Inflammatory macrophage treated with lipopolysaccharide for 1 hour (primary cell): ENCODE results near the gene NFATC2.

Experiments used
- DNase-seq, 2 donors: peaks; one replicate each; pipeline ENCODE4 v3.0.0-alpha.2; 2020 to 2022

NFATC2 gene

DNA sequence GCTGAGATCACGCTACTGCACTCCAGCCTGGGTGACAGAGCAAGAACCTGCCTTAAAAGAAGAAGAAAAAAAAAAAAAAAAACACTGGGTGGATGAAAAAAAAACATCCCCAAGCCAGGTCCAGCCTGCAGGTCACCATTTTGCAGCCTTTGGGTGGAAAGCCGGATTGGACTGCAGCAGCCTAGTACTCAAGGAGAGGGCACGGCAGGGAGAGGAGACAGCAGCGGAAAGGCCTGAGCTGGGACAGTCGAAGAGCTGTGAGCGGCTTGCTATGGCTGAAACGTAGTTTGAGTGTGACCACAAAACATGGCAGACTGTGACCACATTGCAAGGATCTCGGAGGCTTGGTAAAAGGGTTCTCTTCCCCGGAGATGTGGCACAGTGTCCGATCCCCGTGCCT lies 173.0 kb downstream of the NFATC2 start:
- DNase-seq: no peak

GRCh38 chr20:51368461-51369211 lies 173.9 kb downstream of the NFATC2 start:
- no peak for DNase-seq

DNA sequence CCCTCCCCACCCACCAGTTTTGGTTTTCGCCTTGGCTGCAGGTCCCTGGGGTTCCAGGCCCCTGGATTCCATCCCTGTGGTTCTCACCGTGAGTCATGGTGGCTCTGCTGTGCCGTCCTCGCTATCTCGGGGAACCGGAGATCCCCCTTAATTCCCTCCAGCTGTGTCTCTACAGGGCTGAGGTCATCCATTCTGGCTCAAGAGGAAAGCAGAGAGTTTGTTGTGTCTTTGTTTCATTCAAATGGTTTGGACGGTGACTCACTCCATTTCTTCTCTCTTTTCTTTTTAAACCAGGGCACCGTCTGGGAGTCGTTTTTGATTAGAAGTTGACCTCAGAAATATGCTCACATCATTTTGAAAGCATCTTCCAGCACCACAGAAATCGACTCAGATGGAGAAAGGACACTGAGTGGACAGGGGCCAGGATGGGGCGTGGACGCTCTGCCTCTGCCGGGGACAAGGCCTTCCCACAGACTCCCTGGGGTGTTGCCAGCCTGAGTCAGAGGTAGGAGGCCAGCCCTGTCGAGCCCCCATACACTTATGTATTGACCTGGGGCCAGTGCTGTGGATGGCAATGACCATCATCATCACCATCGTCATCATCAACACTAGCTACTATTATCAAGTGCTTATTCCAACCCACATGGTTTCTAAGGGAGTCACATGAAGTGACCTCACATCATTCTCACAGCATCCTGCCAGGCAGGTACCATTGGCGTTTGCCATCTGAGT lies 176.2 kb downstream of the NFATC2 start:
- DNase-seq: no peak

DNA sequence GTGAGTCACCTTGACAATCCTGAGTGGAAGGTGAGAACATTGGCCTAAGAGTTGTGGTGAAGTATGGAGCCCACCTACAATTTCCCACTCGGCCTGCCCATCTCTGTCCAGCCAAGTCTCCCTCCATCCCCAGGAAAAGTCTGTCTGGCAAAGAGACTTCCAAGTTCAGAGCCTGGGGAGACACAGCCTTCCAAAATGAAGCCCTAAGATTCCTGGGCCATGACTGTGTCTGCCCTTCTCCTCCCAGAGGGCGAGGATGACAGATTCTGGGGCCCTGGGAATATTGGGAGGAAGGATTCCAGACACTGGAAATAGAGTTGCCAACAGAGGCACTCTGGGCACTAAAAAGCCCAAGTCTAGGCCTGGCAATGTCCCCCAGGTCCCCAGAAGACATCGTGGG lies 176.8 kb downstream of the NFATC2 start:
- DNase-seq: no peak

DNA sequence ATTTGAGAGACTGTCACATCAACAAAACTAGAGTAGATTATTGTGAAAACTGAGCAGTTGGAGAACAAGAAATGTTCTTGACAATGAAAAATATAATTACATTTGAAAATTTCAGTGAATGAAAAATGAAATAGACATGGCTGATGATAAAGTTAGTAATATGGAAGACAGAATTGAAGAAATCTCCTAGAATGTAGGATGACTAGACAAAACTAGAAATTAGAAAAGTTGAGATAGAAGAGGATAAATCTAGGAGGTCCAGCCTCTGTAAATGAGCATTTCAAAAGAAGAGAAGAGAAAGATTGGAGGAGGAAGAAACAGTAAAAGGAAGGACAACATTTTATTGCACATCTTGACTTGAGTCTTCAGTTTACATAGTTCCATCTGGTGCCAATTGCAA lies 178.7 kb downstream of the NFATC2 start:
- no peak for DNase-seq

DNA sequence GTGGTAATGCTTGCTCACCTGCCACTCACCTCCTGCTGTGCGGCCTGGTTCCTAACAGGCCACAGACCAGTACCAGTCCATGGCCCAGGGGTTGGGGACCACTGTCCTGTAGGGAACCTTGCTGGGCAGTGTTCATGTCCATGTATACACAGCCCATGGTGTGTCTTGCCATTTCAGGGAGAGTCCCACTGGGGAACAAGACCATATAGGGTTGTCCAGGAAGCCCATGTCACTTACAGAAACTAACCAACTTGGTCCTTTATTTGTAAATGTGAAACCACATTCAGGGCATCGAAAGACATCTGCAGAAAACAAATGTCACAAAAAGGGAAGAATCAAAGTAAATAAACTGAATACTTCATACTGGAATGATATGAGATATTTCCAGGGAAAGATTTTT lies 179.1 kb downstream of the NFATC2 start:
- DNase-seq: no peak

DNA sequence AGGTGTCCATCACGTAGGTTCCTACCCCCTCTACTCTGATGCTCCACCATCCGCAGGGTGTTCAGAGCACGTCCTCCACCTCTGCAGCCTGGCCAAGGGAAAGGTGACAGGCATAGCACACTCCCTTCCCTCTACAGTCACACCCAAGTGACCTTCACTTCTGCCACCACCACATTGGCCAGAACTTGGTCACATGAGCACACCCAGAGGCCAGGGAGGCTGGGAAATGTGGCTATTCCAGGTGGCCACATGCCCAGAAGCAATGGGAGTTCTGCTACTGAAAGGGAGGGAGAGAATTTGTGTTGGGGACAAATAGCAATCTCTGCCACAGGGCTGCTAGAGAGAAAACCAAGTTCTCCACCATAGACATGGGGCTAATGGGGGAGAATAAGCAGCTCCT lies 180.3 kb downstream of the NFATC2 start:
- no peak for DNase-seq

- DNase-seq: no peak
Observed at GRCh38 chr20:51361258-51361657, 181.3 kb downstream of the NFATC2 start.

DNA sequence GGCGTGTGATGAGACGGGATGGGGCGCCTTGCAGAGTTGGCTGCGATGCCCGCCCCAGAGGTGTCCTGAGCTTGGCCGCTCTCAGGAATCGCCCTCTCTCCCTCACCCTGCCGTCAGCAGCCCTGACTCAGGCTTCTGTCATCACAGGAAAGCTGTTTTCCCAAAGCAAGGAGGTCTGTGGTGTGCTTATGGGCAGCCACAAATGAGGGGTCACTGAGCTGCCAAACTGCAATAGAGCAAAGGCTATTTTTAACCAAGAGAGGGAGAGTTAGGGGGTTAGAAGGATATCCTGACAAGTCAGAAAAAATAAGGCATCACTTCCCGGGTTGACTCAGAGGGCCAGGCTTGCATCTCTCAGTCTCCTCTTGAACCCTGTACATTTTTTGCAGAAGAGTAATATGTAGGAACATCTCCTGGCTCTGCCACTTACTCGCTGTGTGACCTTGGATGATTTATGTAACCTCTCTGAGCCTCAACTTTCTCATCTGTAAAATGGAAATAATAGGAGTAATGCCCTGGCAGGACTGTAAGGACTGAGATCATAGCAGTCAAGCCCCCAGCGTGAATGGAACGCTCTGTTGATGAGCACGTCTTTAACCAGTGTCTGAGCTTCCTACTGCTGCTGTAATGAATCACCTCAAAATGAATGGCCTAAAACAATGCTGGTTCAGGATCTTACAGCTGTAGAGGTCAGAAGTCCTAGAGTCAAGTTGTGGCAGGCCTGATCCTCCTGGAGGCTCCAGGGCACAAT lies 181.9 kb downstream of the NFATC2 start:
- DNase-seq: no peak

GRCh38 chr20:51359947-51360346 lies 182.6 kb downstream of the NFATC2 start:
- no peak for DNase-seq

DNA sequence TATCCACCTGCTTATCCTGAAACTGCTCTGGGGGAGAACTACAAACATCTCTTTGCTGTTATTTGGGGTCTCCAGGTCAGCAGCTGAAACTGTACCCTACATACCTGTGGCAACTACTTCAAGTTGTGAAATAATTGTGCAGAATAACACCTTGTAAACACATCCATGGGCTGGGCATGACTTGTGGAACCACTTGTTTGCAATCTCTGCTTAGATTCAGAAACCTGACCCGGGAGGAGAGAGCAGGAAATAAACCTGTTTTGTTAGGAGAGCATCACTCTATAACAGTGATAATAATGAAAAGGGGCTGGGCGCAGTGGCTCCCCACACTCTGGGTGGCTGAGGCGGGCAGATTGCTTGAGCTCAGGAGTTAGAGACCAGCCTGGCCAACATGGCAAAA lies 183.1 kb downstream of the NFATC2 start:
- DNase-seq: no peak

DNA sequence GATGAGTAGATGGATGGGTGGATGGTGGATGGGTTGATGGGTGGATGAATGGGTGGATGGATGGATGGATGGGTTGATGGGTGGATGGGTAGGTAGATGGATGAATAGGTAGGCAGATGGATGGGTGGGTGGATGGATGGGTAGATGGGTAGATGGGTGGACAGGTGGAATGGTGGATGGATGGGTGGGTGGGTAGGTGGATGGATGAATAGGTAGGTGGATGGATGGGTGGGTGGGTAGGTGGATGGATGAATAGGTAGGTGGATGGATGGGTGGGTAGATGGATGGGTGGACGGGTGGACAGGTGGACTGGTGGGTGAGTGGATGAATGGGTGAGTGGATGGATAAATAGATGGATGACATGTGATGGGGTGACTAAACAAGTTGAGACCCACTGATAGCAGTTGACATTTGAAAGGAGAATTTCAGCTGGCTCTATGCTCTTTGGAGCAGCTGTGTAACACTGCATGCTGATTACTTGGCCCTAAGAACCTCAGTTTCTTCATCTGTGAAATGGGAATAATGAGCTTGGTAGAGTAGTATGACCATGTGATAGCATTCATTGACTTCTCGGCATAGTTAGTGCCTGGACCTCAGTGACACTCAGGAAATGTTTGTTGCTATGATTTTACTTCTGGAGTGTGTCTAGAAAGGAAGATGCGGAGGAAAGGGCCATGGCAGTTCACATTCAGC lies 184.3 kb downstream of the NFATC2 start:
- DNase-seq: no peak

GRCh38 chr20:51357543-51357942 lies 185.0 kb downstream of the NFATC2 start:
- DNase-seq: no peak

- no peak for DNase-seq
Observed at GRCh38 chr20:51356871-51357270, 185.6 kb downstream of the NFATC2 start.

DNA sequence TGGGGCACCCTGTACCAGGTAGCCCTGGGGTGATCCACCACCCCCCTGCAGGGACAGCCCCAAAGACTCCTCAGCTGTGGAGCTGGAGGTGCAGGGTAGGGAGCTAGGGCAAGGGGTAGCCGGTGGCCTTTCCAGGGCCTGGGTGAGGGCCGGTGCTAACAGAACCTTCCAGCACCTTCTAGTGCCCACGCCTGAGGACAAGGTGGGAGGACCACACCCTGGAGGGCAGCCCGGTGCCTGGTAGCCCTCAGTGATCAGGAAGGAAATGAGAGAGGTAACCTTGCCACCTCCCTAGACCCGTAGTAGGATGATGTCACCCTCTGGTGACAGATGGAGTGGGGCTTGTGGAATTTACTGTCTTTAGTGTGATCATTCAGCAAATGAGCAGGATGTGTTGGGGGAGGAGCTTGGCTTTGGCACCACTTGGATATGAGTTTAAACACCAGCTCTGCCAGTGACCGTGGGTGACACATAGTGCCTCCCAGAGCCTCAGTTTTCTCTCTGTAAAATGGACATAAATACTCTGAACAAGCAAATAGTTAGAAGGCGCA lies 187.7 kb downstream of the NFATC2 start:
- peak; percentile 12 to 58 for DNase-seq

- no peak for DNase-seq
Observed at GRCh38 chr20:51354191-51354768, 188.2 kb downstream of the NFATC2 start.

GRCh38 chr20:51353491-51353890 lies 189.0 kb downstream of the NFATC2 start:
- peak; percentile 35 to 70 for DNase-seq

GRCh38 chr20:51352791-51353190 lies 189.7 kb downstream of the NFATC2 start:
- DNase-seq: no peak

DNA sequence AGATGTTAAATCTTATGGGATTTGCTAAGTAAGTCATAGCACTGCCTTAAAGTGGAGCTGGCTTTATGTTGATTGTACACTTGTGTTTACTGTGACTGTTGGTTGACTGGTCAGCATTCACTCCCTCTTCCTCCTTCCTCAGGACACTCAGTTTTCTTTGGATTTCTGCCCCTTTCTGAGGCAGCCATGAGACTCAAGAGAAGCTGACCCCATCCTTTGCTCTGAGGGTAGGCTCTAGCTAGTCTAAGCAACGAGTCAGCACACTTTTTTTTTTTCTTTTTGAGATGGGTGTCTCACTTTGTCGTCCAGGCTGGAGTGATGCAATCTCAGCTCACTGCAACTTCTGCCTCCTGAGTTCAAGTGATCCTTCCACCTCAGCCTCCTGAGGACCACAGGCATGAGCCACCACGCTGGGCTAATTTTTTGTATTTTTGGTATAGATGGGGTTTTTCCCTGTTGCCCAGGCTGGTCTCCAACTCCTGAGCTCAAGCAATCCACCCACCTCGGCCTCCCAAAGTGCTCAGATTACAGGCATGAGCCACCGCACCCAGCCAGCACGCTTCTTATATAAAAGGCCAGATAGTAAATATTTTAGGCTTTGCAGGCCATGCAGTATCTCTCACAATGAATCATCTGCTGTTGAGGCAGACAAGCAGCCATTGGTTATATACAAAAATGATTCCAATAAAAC lies 191.4 kb downstream of the NFATC2 start:
- DNase-seq: no peak

DNA sequence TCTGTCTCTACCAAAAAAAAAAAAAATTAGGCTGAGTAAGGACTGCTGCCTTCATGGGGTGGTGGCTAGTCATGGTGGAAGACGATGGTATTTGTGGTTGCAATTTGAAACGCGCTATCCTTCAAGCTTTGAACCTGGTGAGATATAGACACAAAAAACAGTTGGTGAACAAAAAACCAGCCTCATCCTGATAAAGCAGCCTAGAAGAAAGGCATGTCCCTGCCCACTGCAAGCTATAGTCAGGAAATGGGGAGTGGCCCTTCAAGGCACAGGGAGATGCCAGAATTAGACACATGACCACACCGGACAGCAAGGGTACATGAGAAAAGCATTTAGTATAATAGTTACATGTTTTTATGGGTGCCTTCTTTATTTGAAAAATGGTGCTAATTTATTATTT lies 193.6 kb downstream of the NFATC2 start:
- DNase-seq: no peak

GRCh38 chr20:51347831-51348230 lies 194.7 kb downstream of the NFATC2 start:
- DNase-seq: no peak
